Activated B cell treated with CpG ODN at 0.5 μM for 24 hours (primary cell): ENCODE results near the gene SLIT3. TPM values are rescaled to one million over a fixed set of nuclear protein-coding genes. Genes with fewer than 3 reads are reported as not detected.
A peak's percentile ranks its signal among the peaks of the same experiment; 100 is the strongest.

Experiments used
- ATAC-seq: fragments of 200-7000 bp; cut with Tn5 transposase; one replicate; pipeline ENCODE4 v1.10.0; 2021; ENCODE audit warnings: low read depth, mild to moderate bottlenecking, moderate library complexity
- CTCF ChIA-PET: fragments of 350-600 bp; sonication (Branson Sonifier 250); formaldehyde crosslinking; loops from one replicate; lab custom pipeline; 2021; ENCODE audit warnings: antibody characterized with exemption; lab: Charles Lee
- POLR2A ChIA-PET: fragments of 350-600 bp; sonication (Branson Sonifier 250); formaldehyde crosslinking; loops from one replicate; lab custom pipeline; 2021; ENCODE audit warnings: antibody characterized with exemption; lab: Charles Lee
- DNase-seq: peaks from one replicate; pipeline ENCODE4 v3.0.0; 2022
- H3K27ac Mint-ChIP-seq: one replicate; pipeline ENCODE4 v1.8.0; 2020; ENCODE audit warnings: mixed read lengths
- H3K27me3 Mint-ChIP-seq: one replicate; pipeline ENCODE4 v1.8.0; 2021; ENCODE audit warnings: mixed read lengths
- H3K36me3 Mint-ChIP-seq: one replicate; pipeline ENCODE4 v1.8.0; 2021; ENCODE audit warnings: low read depth, mixed read lengths
- H3K4me1 Mint-ChIP-seq: one replicate; pipeline ENCODE4 v1.8.0; 2021; ENCODE audit warnings: mixed read lengths
- H3K4me3 Mint-ChIP-seq: one replicate; pipeline ENCODE4 v1.8.0; 2020; ENCODE audit warnings: mild to moderate bottlenecking, mixed read lengths
- H3K9me3 Mint-ChIP-seq: one replicate; pipeline ENCODE4 v1.8.0; 2020; ENCODE audit warnings: mixed read lengths
- CTCF ChIP-seq: fragments of 200-600 bp; IDR thresholded peaks from one replicate; pipeline ENCODE4 v1.8.0; 2022; ENCODE audit warnings: antibody characterized with exemption, mild to moderate bottlenecking
- intact Hi-C: fragments of 100-400 bp; cut with micrococcal nuclease; formaldehyde crosslinking; loops from one replicate; pipeline ENCODE4 v1.15.1; 2024
- total RNA-seq: library from RNA; stranded (reverse); gene quantifications from 2 replicates; pipeline ENCODE4 v1.2.3, GENCODE V29; 2022

SLIT3 gene
- total RNA-seq, 1 donor from 2014 or later, result not detected

GRCh38 chr5:168620807-168621206 lies 680.1 kb downstream of the SLIT3 start:
- H3K9me3 Mint-ChIP-seq, result no peaks in the 10 kb centered on the region
- ATAC-seq, result no peak
- no peak overlapping the region for H3K4me3 Mint-ChIP-seq
- no peak for DNase-seq
- H3K27ac Mint-ChIP-seq, result no peak overlapping the region
- H3K27me3 Mint-ChIP-seq, result peaks cover 7% of the 10 kb centered on the region
- no peak for TF ChIP-seq CTCF
- H3K36me3 Mint-ChIP-seq, result no peaks in the 10 kb centered on the region
- no peaks in the 10 kb centered on the region for H3K4me1 Mint-ChIP-seq
- ChIA-PET POLR2A (no interaction called here), CTCF (no interaction called here)
- intact Hi-C loops, result no loop called here

- Mint-ChIP-seq H3K4me3 (no peak overlapping the region), H3K27me3 (peaks cover 5% of the 10 kb centered on the region), H3K4me1 (peaks cover 5% of the 10 kb centered on the region), H3K36me3 (no peaks in the 10 kb centered on the region), H3K9me3 (peaks cover 2% of the 10 kb centered on the region), H3K27ac (no peak overlapping the region)
- ChIA-PET POLR2A (no interaction called here), CTCF (no interaction called here)
- no peak for ATAC-seq
- intact Hi-C loops, result no loop called here
- no peak for TF ChIP-seq CTCF
- DNase-seq, result no peak
These were observed 686.3 kb downstream of the SLIT3 start for GRCh38 chr5:168614661-168615060.

GRCh38 chr5:168613996-168614395 lies 686.9 kb downstream of the SLIT3 start:
- H3K4me3 Mint-ChIP-seq, result no peak overlapping the region
- TF ChIP-seq CTCF, result no peak
- ChIA-PET CTCF (no interaction called here), POLR2A (no interaction called here)
- no peaks in the 10 kb centered on the region for H3K36me3 Mint-ChIP-seq
- peaks cover 2% of the 10 kb centered on the region for H3K9me3 Mint-ChIP-seq
- intact Hi-C loops, result no loop called here
- H3K4me1 Mint-ChIP-seq, result peaks cover 5% of the 10 kb centered on the region
- H3K27ac Mint-ChIP-seq, result no peak overlapping the region
- H3K27me3 Mint-ChIP-seq, result peaks cover 5% of the 10 kb centered on the region
- ATAC-seq (no peak), DNase-seq (no peak)

GRCh38 chr5:168613396-168613795 lies 687.5 kb downstream of the SLIT3 start:
- CTCF ChIA-PET, result no interaction called here
- Mint-ChIP-seq H3K4me3 (no peak overlapping the region), H3K27ac (peak overlapping the region; percentile 6), H3K27me3 (peaks cover 5% of the 10 kb centered on the region), H3K36me3 (no peaks in the 10 kb centered on the region), H3K9me3 (peaks cover 2% of the 10 kb centered on the region), H3K4me1 (peaks cover 5% of the 10 kb centered on the region)
- intact Hi-C loops, result no loop called here
- POLR2A ChIA-PET, result no interaction called here
- TF ChIP-seq CTCF, result no peak
- DNase-seq (no peak), ATAC-seq (no peak)

GRCh38 chr5:168612996-168613395 lies 687.9 kb downstream of the SLIT3 start:
- POLR2A ChIA-PET, result no interaction called here
- no peak overlapping the region for H3K4me3 Mint-ChIP-seq

More at GRCh38 chr5:168612996-168613395, 687.9 kb downstream of the SLIT3 start:
- CTCF ChIA-PET, result no interaction called here
- H3K27me3 Mint-ChIP-seq, result peaks cover 5% of the 10 kb centered on the region
- H3K36me3 Mint-ChIP-seq, result no peaks in the 10 kb centered on the region
- H3K9me3 Mint-ChIP-seq, result peaks cover 2% of the 10 kb centered on the region
- ATAC-seq, result no peak
- no peak for DNase-seq
- H3K27ac Mint-ChIP-seq, result peak overlapping the region; percentile 6
- H3K4me1 Mint-ChIP-seq, result peaks cover 5% of the 10 kb centered on the region
- no peak for TF ChIP-seq CTCF
- intact Hi-C loops, result no loop called here
